ENCODE results near the gene GSTA4. TPM values are rescaled to one million over a fixed set of nuclear protein-coding genes. Genes with fewer than 3 reads are reported as not detected.

Gene GSTA4
- total RNA-seq, 2 experiments from 2014 or later = 8.4 to 8.5 TPM

DNA sequence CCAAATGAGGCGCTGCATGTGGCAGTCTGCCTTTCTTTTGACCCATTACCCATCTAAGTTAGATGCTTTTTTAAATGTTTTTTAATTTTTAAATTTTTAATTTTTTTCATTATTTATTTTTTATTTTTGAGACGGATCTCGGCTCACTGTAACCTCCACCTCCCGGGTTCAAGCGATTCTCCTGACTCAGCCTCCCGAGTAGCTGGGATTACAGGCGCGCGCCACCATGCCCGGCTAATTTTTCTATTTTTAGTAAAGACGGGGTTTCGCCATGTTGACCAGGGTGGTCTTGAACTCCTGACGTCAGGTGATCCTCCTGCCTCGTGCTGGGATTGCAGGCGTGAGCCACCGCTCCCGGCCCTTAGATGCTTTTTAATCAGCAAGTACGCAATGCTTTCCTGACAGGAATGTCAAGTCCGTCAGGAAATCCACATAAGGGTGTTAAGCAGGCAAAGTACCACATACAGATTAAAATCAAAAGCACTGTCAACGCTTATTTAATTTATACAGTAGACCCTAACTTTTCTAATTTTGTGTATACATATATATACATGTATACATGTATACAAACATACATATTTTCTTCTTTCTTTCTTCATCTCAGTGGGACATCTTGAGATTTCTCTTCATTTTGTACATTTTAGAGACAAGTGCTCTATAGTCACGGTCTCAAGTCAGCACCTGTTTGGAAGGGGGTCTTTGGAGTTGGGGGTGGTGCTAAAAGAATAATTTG, 995 bp upstream of the GSTA4 start:
- peaks cover 4% of the 10 kb centered on the region for H3K36me3 Mint-ChIP-seq
- peaks cover 19% of the 10 kb centered on the region for H3K4me1 Mint-ChIP-seq
- peak overlapping the region; percentile 97 for H3K27ac Mint-ChIP-seq
- H3K9me3 Mint-ChIP-seq = no peaks in the 10 kb centered on the region
- peak overlapping the region; percentile 81 for H3K4me3 Mint-ChIP-seq
- peaks cover 11% of the 10 kb centered on the region for H3K27me3 Mint-ChIP-seq
- DNase-seq = peak; percentile 37

- H3K4me3 Mint-ChIP-seq = peak overlapping the region; percentile 81
- H3K27me3 Mint-ChIP-seq = peaks cover 15% of the 10 kb centered on the region
- peak; percentile 36 for DNase-seq
- H3K4me1 Mint-ChIP-seq = peaks cover 27% of the 10 kb centered on the region
- H3K9me3 Mint-ChIP-seq = no peaks in the 10 kb centered on the region
- peaks cover 9% of the 10 kb centered on the region for H3K36me3 Mint-ChIP-seq
- peak overlapping the region; percentile 97 for H3K27ac Mint-ChIP-seq
Measured at GRCh38 chr6:52994839-52995088, 320 bp downstream of the GSTA4 start.

GRCh38 chr6:52994031-52994838, 849 bp downstream of the GSTA4 start:
- peak overlapping the region; percentile 97 for H3K27ac Mint-ChIP-seq
- H3K36me3 Mint-ChIP-seq = peaks cover 9% of the 10 kb centered on the region
- no peaks in the 10 kb centered on the region for H3K9me3 Mint-ChIP-seq
- H3K4me3 Mint-ChIP-seq = peak overlapping the region; percentile 81
- H3K27me3 Mint-ChIP-seq = peaks cover 18% of the 10 kb centered on the region
- peaks cover 27% of the 10 kb centered on the region for H3K4me1 Mint-ChIP-seq
- DNase-seq = no peak

DNA sequence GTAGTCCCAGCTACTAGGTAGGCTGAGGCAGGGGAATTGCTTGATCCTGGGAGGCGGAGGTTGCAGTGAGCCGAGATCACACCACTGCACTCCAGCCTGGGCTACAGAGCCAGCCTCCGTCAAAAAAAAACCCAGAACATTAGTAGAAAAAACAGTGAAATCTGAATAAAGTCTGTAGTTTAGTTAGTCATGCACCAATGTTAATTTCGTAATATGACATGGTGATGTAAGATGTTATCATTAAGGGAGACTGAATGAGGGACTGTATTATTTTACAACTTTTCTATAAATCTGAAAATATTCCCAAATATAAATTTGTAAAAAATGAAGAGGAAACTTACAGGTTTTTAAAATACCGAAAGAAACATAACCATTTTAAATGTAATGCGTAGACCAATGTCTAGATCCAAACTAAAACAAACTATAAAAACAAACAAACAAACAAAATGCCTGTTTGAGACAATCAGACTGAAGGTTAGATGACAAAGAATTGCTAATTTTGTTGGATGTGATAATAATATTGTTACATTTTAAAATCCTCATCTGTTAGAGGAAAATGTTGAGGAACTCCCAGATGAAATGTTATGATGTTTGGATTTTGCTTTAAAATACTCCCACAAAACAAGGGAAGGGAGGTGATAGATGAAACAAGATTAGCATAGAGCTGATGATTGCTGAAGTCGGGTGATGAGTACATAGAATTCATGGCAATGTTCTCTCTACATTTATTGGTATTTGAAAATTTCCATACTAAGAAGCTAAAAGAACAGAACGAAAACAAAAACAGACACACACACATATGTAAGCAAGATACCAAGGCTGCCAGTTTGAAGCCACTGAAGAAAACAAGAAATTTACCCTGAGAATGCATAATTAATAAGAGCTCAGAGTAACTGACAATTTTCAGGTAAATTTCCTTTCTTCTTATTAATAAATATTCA, 1.8 kb downstream of the GSTA4 start:
- H3K36me3 Mint-ChIP-seq = peaks cover 11% of the 10 kb centered on the region
- no peak overlapping the region for H3K27ac Mint-ChIP-seq
- H3K4me3 Mint-ChIP-seq = no peak overlapping the region
- H3K9me3 Mint-ChIP-seq = no peaks in the 10 kb centered on the region
- H3K27me3 Mint-ChIP-seq = peaks cover 22% of the 10 kb centered on the region
- peaks cover 27% of the 10 kb centered on the region for H3K4me1 Mint-ChIP-seq
- no peak for DNase-seq

GRCh38 chr6:52990342-52990741, 4.7 kb downstream of the GSTA4 start:
- H3K9me3 Mint-ChIP-seq = no peaks in the 10 kb centered on the region
- no peak for DNase-seq
- no peak overlapping the region for H3K4me3 Mint-ChIP-seq
- H3K36me3 Mint-ChIP-seq = peaks cover 17% of the 10 kb centered on the region
- peaks cover 34% of the 10 kb centered on the region for H3K27me3 Mint-ChIP-seq
- no peak overlapping the region for H3K27ac Mint-ChIP-seq
- H3K4me1 Mint-ChIP-seq = peaks cover 24% of the 10 kb centered on the region

- Mint-ChIP-seq H3K4me3 (peak overlapping the region; percentile 23), H3K27ac (peak overlapping the region; percentile 54), H3K9me3 (no peaks in the 10 kb centered on the region), H3K4me1 (peaks cover 55% of the 10 kb centered on the region), H3K36me3 (peaks cover 34% of the 10 kb centered on the region), H3K27me3 (peaks cover 57% of the 10 kb centered on the region)
- no peak for DNase-seq
Measured at GRCh38 chr6:52985228-52985627, 9.9 kb downstream of the GSTA4 start.

DNA sequence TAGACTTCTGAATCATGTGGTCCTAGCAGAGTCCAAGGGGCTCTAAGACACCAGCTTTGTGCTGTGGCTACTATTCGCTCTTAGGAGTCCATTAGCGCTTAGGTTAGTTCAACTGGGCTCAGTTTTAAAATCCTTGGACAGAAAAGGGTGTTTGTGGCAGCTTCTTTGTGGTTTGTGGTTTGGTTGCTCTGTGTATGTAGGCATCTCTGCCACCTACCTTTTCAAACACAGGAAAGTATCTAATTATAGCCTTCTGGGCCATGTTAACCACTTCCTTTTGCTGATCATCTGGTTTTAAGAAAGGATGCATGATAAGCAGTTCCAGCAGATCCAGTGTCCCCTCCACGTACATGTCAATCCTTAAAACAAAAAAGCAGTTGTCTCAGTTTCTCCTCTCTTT, 10.8 kb downstream of the GSTA4 start:
- peak; percentile 36 for DNase-seq
- H3K27me3 Mint-ChIP-seq = peaks cover 56% of the 10 kb centered on the region
- peak overlapping the region; percentile 54 for H3K27ac Mint-ChIP-seq
- peaks cover 33% of the 10 kb centered on the region for H3K36me3 Mint-ChIP-seq
- peaks cover 53% of the 10 kb centered on the region for H3K4me1 Mint-ChIP-seq
- H3K4me3 Mint-ChIP-seq = peak overlapping the region; percentile 23
- no peaks in the 10 kb centered on the region for H3K9me3 Mint-ChIP-seq

DNA sequence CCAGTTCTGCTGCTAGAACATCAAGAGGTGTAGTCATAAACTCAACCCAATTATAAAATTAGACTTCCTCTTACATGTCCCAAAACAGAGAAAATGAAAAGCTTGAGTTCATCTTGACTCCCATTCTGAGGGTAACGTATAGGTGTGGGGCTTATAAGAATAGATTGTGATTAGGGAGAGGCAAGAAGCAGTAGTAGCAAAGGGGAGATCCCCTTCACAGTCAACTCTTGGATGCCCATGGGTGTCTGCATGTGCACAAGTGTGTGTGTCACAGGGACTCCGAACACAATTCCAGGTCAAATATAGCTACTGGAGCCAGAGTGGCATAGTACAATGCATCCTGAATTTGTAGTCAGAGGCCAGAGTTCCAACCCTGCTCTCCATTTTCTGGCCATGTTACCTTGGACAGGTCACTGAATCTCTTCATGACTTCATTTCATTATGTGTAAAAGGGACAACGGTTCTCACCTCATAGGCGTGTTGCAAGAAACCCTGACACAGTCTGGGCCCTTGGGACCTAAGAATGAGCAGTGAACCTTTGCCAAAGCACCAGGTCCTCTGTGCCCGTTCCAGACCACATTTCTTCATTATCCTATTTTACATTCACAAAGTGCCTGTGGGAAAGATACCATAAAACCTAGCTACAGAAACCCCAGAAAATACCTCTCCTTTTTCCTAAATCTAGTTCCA, 11.8 kb downstream of the GSTA4 start:
- no peak overlapping the region for H3K4me3 Mint-ChIP-seq
- no peaks in the 10 kb centered on the region for H3K9me3 Mint-ChIP-seq
- peaks cover 63% of the 10 kb centered on the region for H3K27me3 Mint-ChIP-seq
- H3K36me3 Mint-ChIP-seq = peaks cover 31% of the 10 kb centered on the region
- peaks cover 56% of the 10 kb centered on the region for H3K4me1 Mint-ChIP-seq
- no peak for DNase-seq
- H3K27ac Mint-ChIP-seq = peak overlapping the region; percentile 40

- peak overlapping the region; percentile 35 for H3K27ac Mint-ChIP-seq
Measured at GRCh38 chr6:52982680-52983079, 12.4 kb downstream of the GSTA4 start.

DNA sequence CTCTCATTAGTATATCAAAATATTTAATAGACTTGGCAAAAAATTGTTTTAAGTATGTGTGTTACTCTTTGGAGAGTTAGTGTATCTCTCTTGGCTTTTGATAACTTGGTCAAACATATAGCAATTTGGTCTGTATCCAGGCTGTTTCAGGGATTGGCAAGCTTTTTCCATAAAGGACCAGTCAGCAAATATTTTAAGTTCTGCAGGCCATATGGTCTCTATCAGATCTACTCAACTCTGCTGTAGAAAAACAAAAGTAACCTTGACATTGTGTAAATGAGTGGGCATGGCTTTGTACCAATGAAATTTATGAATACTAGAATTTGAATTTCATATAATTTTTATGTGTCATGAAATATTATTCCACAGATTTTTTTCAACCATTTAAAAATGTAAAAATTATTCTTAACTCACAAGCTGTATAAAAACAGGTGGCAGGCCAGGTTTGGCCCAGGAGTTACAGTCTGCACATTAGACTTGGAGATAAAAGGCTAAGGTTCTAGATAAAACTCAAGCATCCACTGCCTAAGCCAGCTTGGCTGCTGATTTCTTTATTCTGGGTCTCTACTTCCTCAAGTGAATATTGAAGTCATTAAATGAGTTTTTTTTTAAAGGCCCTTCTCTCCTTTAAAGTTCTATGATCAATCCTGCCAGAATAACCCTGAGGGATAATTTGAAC, 13.7 kb downstream of the GSTA4 start:
- Mint-ChIP-seq H3K36me3 (peaks cover 29% of the 10 kb centered on the region), H3K27ac (no peak overlapping the region), H3K4me1 (peaks cover 60% of the 10 kb centered on the region), H3K4me3 (no peak overlapping the region), H3K9me3 (no peaks in the 10 kb centered on the region), H3K27me3 (peaks cover 57% of the 10 kb centered on the region)
- DNase-seq = no peak

More at GRCh38 chr6:52982680-52983079, 12.4 kb downstream of the GSTA4 start:
- no peak for DNase-seq
- Mint-ChIP-seq H3K9me3 (no peaks in the 10 kb centered on the region), H3K36me3 (peaks cover 32% of the 10 kb centered on the region), H3K27me3 (peaks cover 63% of the 10 kb centered on the region), H3K4me1 (peaks cover 52% of the 10 kb centered on the region), H3K4me3 (no peak overlapping the region)

DNA sequence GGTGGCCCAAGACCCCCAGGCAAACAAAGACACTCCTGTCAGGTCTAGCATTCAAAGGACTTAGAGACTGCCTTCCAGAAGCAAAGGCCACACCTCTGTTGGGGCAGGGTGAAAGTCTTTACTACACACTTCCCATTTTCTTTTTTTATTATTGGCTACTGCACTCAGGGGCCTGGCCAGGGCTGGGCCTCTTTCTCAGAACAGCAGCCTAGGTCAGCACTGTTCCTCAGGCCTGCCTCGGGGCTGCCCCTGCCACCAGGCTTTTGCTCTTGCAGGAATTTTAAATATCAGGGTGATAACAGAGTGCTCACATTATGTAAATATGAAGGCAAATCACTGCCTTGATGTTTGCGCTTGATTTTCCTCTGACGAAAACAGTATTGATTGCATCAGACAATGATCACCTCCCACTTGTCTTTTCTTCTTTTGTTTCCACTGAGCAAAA, 18.5 kb downstream of the GSTA4 start:
- Mint-ChIP-seq H3K27me3 (peaks cover 40% of the 10 kb centered on the region), H3K27ac (peak overlapping the region; percentile 85), H3K36me3 (peaks cover 5% of the 10 kb centered on the region), H3K9me3 (no peaks in the 10 kb centered on the region), H3K4me3 (no peak overlapping the region), H3K4me1 (peaks cover 28% of the 10 kb centered on the region)
- peak; percentile 37 for DNase-seq

- Mint-ChIP-seq H3K27ac (peak overlapping the region; percentile 85), H3K4me1 (peaks cover 26% of the 10 kb centered on the region), H3K4me3 (no peak overlapping the region), H3K27me3 (peaks cover 38% of the 10 kb centered on the region), H3K9me3 (no peaks in the 10 kb centered on the region), H3K36me3 (peaks cover 5% of the 10 kb centered on the region)
- DNase-seq = no peak
Measured at GRCh38 chr6:52976149-52976548, 18.9 kb downstream of the GSTA4 start.

GRCh38 chr6:52975580-52975979, 19.5 kb downstream of the GSTA4 start:
- H3K36me3 Mint-ChIP-seq = peaks cover 5% of the 10 kb centered on the region
- H3K4me1 Mint-ChIP-seq = peaks cover 24% of the 10 kb centered on the region
- peak overlapping the region; percentile 16 for H3K27ac Mint-ChIP-seq
- no peak overlapping the region for H3K4me3 Mint-ChIP-seq
- H3K27me3 Mint-ChIP-seq = peaks cover 34% of the 10 kb centered on the region
- H3K9me3 Mint-ChIP-seq = no peaks in the 10 kb centered on the region
- no peak for DNase-seq

DNA sequence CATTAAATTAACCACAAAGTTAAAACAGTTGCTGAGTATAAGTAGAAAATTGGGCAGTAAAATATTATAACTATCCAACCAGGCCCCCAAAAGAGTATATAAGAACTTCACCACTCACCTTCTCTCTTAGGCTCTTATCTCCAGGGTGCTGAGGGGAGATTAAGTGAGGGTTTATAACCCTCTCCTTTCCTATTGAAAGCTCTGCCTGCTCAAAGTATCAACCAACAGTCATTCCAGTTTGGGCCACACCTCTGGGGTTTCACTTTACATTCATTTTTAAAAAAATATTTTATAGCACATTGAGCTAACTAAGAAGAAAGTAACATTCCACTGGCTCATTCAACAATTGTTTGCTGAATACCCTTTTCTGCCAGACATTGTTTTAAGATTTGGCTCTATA, 22.1 kb downstream of the GSTA4 start:
- no peak overlapping the region for H3K27ac Mint-ChIP-seq
- H3K36me3 Mint-ChIP-seq = peaks cover 5% of the 10 kb centered on the region
- DNase-seq = no peak
- H3K9me3 Mint-ChIP-seq = no peaks in the 10 kb centered on the region
- peaks cover 17% of the 10 kb centered on the region for H3K4me1 Mint-ChIP-seq
- H3K27me3 Mint-ChIP-seq = peaks cover 16% of the 10 kb centered on the region
- no peak overlapping the region for H3K4me3 Mint-ChIP-seq
